ENCODE results near the gene TRPV5.
"Not testable (repeated sequence)": the region's sequence is repeated elsewhere in the genome, so short reads cannot be mapped to it uniquely, and the experiment has no call there.

The TRPV5 gene

DNA sequence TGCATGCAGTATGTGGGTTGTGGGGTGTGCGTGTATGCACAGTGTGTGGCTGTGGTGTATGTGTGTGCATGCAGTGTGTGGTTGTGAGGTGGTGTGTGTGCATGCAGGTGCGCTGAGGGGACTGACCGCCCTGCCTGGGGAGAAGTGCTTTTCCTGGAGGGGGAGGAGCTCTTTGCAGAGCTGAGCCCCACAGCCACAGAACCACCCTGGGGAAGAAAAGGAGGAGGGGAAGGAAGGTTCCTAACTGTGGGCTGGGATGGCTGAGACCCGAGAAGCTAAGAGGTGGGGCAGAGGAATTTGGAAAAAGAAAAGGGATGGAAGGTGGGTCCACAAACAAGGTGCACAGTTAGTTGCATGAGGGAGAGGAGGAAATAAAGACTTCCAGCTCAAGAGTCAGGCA is at the start of gene TRPV5:
TRPV5 (minus strand) TSS at position 123 of the 400 bp plus-strand sequence. CDS start 287 bp downstream, outside the sequence.
- H3K4me3 ChIP-seq (ENCODE audit: low read length) = no peak within 1 kb of the TSS
- H3K9me3 ChIP-seq (ENCODE audit: control insufficient read depth, low read length) = no peaks in the 10 kb centered on the region
- H3K27me3 ChIP-seq (ENCODE audit: control insufficient read depth, insufficient read depth, low read length) = no peaks in the 10 kb centered on the region
- H3K4me1 ChIP-seq (ENCODE audit: control insufficient read depth, insufficient read depth, low read length) = no peaks in the 10 kb centered on the region
- no peak within 1 kb of the TSS for H3K9ac ChIP-seq (ENCODE audit: low read length)
- no peaks in the 10 kb centered on the region for H3K36me3 ChIP-seq (ENCODE audit: control insufficient read depth, insufficient read depth, low read length)

DNA sequence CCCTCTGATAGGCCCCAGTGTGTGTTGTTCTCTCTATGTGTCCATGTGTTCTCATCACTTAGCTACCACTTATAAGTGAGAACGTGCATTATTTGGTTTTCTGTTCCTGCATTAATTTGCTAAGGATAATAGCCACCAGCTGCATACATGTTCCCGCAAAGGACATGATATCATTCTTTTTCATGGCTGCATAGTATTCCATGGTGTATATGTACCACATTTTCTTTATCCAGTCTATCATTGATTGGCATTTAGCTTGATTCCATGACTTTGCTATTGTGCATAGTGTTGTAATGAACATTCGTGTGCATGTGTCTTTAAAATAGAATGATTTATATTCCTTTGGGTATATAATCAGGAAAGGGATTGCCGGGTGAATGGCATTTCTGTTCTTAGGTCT is 44.9 kb upstream of the TRPV5 start:
- H3K4me1 ChIP-seq (ENCODE audit: control insufficient read depth, insufficient read depth, low read length); H3K9me3 ChIP-seq (ENCODE audit: control insufficient read depth, low read length); H3K9ac ChIP-seq (ENCODE audit: low read length); H3K27me3 ChIP-seq (ENCODE audit: control insufficient read depth, insufficient read depth, low read length); H3K4me3 ChIP-seq (ENCODE audit: low read length); H3K36me3 ChIP-seq (ENCODE audit: control insufficient read depth, insufficient read depth, low read length): not testable (repeated sequence)

DNA sequence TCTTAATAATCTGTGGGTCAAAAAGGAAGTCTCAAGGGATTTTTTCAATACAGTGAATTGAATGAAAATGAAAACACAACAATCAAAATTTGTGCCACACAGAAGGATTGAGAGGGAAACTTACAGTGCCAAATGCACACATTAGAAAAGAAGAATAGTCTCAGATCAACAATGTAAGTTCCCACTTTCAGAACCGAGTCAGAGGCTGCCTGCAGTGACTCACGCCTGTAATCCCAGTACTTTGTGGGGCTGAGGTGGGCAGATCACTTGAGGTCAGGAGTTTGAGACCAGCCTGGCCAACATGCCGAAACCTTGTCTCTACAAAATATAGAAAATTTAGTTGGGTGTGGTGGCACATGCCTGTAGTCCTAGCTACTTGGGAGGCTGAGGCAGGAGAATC is 41.1 kb upstream of the TRPV5 start:
- Histone ChIP-seq H3K9me3 (ENCODE audit: control insufficient read depth, low read length) (no peaks in the 10 kb centered on the region), H3K9ac (ENCODE audit: low read length) (no peak overlapping the region), H3K4me3 (ENCODE audit: low read length) (no peak overlapping the region), H3K4me1 (ENCODE audit: control insufficient read depth, insufficient read depth, low read length) (no peaks in the 10 kb centered on the region), H3K27me3 (ENCODE audit: control insufficient read depth, insufficient read depth, low read length) (no peaks in the 10 kb centered on the region), H3K36me3 (ENCODE audit: control insufficient read depth, insufficient read depth, low read length) (no peaks in the 10 kb centered on the region)

DNA sequence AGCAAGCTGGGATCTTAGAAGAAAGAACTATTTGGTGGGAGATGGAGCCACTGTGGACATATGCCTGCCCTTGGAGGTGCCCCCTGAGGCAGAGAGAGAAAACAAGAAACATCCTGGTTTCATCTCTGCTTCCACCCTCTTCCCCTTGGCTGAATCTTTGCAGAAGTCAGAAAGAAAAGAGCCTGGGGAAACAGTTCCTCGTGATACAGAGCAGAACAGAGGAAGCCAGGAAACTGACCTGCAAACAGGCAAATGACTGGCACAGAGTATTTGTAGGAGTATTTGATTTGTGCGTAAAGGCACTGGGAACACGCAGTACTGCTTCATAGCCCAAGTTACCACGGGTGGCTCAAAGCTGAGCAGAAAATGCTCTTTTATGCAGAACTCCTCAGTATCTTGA is 35.6 kb upstream of the TRPV5 start:
- no peaks in the 10 kb centered on the region for H3K36me3 ChIP-seq (ENCODE audit: control insufficient read depth, insufficient read depth, low read length)
- H3K4me3 ChIP-seq (ENCODE audit: low read length) = no peak overlapping the region
- H3K9ac ChIP-seq (ENCODE audit: low read length) = no peak overlapping the region

DNA sequence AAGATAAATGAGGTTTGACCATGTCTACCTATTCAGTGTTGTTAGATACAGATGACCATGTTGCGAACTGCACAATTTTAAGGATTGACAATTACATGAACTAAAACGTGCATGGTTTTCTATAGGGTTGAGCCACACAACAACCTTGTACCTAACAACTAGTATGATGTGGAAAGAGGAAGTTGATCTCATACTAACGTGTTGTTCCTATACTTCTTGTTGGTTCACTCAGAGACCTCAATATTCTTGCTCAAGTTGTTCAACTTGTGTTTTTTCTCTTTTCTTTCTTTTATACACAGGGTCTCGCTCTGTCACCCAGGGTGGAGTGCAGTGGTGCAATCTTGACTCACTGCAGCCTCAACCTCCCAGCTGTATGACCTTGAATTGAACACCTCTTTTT is 34.7 kb upstream of the TRPV5 start:
- Histone ChIP-seq H3K27me3 (ENCODE audit: control insufficient read depth, insufficient read depth, low read length) (no peaks in the 10 kb centered on the region), H3K4me1 (ENCODE audit: control insufficient read depth, insufficient read depth, low read length) (peaks cover 5% of the 10 kb centered on the region), H3K4me3 (ENCODE audit: low read length) (no peak overlapping the region), H3K9ac (ENCODE audit: low read length) (no peak overlapping the region), H3K9me3 (ENCODE audit: control insufficient read depth, low read length) (no peaks in the 10 kb centered on the region), H3K36me3 (ENCODE audit: control insufficient read depth, insufficient read depth, low read length) (no peaks in the 10 kb centered on the region)

More for the DNA sequence above, 35.6 kb upstream of the TRPV5 start:
- H3K27me3 ChIP-seq (ENCODE audit: control insufficient read depth, insufficient read depth, low read length) = no peaks in the 10 kb centered on the region
- H3K9me3 ChIP-seq (ENCODE audit: control insufficient read depth, low read length) = no peaks in the 10 kb centered on the region
- peaks cover 5% of the 10 kb centered on the region for H3K4me1 ChIP-seq (ENCODE audit: control insufficient read depth, insufficient read depth, low read length)

DNA sequence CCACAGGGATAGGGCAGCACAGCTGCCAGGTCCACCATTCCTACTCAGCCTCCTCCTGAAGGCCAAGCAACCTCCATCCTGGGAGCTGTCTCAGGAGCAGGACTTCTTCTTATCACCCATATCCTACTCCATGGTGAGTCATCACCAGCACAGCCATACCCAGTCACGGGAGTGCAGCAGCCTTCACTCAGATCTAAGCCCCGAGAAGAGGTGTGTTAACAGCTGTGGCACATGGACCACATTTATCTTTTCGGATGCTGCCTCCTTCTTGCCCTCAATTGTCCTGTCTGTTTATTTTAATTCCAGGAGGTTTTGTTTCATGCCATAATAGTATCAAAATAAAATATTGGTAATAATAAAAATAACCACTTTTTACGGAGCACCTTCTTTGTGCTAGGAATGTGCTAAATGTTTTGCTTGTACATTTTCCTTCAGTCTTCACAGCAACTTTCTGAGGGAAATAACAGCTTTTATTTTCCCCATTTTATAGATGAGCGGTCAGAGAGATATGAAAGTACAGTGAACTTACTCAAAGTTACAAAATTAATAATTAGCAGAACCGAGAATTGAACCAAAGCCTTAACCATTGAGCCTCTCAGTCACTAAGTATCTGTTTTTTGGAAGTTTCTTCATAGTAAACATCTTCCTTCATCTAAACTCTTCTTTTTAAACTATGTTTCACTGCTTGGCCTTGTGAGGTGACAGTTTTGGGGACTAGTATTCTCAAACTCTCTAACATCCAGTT is 31.1 kb upstream of the TRPV5 start:
- Histone ChIP-seq H3K9me3 (ENCODE audit: control insufficient read depth, low read length) (no peaks in the 10 kb centered on the region), H3K27me3 (ENCODE audit: control insufficient read depth, insufficient read depth, low read length) (no peaks in the 10 kb centered on the region), H3K36me3 (ENCODE audit: control insufficient read depth, insufficient read depth, low read length) (no peaks in the 10 kb centered on the region)

DNA sequence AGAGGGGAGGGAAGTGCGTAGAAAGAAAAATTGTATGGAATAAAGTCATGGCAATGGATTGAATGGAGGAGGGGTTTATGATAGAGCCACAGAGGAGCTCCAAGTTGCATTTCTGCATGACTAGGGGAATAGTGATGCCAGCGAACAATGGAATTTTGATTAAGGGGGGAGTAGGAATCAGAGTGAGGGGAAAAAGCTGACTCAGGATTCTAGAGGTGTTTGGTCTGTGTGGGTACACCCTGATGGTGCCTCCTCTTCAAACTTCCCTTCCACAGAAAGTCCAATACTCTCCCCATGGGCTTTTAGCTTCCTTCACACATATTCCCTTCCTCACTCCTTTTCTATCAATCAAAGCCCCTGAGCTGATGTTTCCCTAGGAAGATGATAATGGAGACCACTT is 30.4 kb upstream of the TRPV5 start:
- Histone ChIP-seq H3K27me3 (ENCODE audit: control insufficient read depth, insufficient read depth, low read length) (no peaks in the 10 kb centered on the region), H3K9me3 (ENCODE audit: control insufficient read depth, low read length) (no peaks in the 10 kb centered on the region), H3K4me3 (ENCODE audit: low read length) (no peak overlapping the region), H3K9ac (ENCODE audit: low read length) (no peak overlapping the region), H3K4me1 (ENCODE audit: control insufficient read depth, insufficient read depth, low read length) (peaks cover 5% of the 10 kb centered on the region), H3K36me3 (ENCODE audit: control insufficient read depth, insufficient read depth, low read length) (no peaks in the 10 kb centered on the region)

More for the DNA sequence above, 31.1 kb upstream of the TRPV5 start:
- Histone ChIP-seq H3K9ac (ENCODE audit: low read length) (no peak overlapping the region), H3K4me1 (ENCODE audit: control insufficient read depth, insufficient read depth, low read length) (peaks cover 5% of the 10 kb centered on the region), H3K4me3 (ENCODE audit: low read length) (no peak overlapping the region)

DNA sequence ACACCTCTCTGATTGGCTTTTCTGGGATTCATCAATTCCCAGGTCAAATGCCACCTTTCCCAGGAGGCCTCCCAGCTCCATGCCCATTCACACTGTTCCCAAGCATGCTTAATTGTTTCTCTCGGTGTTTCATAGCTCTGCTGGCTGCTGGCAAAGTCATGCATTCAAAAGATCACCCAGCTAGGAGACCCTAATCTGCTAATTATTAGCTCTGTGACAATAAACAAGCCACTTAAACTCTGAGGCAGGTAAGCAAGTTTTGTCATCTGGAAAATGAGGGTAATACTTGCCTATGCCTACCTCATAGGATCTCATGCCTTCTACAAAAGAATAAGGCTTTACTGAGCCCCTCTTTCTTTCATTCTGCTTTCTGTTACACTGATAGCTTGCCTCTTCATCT is 29.4 kb upstream of the TRPV5 start:
- no peak overlapping the region for H3K9ac ChIP-seq (ENCODE audit: low read length)
- no peak overlapping the region for H3K4me3 ChIP-seq (ENCODE audit: low read length)
- no peaks in the 10 kb centered on the region for H3K36me3 ChIP-seq (ENCODE audit: control insufficient read depth, insufficient read depth, low read length)
- H3K4me1 ChIP-seq (ENCODE audit: control insufficient read depth, insufficient read depth, low read length) = no peaks in the 10 kb centered on the region
- no peaks in the 10 kb centered on the region for H3K27me3 ChIP-seq (ENCODE audit: control insufficient read depth, insufficient read depth, low read length)
- no peaks in the 10 kb centered on the region for H3K9me3 ChIP-seq (ENCODE audit: control insufficient read depth, low read length)

DNA sequence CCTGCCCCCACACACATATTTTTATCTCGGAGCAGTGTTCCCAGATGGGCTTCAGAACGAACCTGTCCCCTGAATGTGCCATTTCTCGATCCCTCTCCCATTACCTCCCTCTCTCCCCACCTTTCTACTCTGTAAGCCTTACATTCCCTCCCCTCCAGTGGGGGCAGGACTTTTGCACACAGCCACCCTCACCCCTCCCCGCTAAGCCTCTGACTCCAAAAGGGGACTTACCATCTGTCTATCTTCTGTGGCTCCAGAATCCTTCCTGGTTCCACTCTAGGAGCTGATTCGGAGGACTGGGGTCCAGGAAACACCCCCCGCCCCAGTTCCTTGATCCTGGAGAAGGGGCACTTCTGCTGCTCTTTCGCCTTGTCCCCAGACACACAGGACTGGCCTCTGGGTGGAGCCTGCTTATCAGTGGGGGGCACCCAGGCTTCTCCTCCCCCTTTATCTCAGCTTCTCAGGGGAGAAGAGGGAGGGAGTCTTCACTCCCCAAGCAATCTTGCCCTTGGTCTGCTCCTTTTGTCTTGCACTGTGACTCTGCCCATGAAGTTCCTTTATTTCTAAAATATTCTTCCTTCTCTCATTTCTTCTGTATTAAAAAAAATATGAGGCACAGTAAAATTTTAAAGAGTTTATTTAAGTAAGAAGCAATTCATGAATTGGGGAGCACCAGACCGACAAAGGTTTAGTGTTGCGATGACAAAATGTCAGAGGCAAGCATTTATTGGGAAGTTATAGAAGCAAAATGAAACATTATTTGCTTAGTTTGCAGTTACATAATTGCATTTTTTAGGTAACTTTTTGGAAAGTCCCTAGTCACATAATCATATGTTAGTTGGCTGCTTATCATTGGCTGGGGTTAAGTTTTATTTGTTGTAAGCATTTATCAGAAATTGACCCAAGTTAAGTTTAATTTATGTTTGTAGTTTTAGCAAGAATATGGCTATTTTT is 28.7 kb upstream of the TRPV5 start, which contains the start of gene KEL:
KEL (minus strand) TSS at position 391 of the 954 bp plus-strand sequence; CDS start at position 234, 157 bp downstream.
- Histone ChIP-seq H3K9ac (ENCODE audit: low read length) (no peak within 1 kb of the TSS), H3K27me3 (ENCODE audit: control insufficient read depth, insufficient read depth, low read length) (no peaks in the 10 kb centered on the region), H3K9me3 (ENCODE audit: control insufficient read depth, low read length) (no peaks in the 10 kb centered on the region), H3K4me1 (ENCODE audit: control insufficient read depth, insufficient read depth, low read length) (peaks cover 7% of the 10 kb centered on the region), H3K4me3 (ENCODE audit: low read length) (no peak within 1 kb of the TSS), H3K36me3 (ENCODE audit: control insufficient read depth, insufficient read depth, low read length) (no peaks in the 10 kb centered on the region)

DNA sequence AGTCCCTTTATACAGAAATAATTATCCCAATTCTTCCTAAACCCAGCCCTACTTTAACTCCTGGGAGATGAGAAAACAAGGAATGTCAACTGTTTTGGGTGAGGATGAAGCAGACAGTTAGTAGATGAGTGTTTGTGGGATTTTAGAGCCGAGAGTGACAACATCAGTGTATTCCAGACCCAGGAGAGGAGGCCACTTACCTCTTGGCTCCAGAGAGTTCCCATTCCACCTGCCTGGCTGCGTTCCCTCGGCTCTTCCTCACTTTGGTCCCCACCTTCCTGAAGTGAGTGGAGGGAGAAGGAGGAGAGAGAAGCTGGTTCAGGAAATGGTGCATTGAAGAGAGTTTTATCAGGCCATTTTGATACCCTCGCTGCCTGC is 28.0 kb upstream of the TRPV5 start:
- Histone ChIP-seq H3K9ac (ENCODE audit: low read length) (no peak overlapping the region), H3K27me3 (ENCODE audit: control insufficient read depth, insufficient read depth, low read length) (no peaks in the 10 kb centered on the region), H3K4me1 (ENCODE audit: control insufficient read depth, insufficient read depth, low read length) (peaks cover 12% of the 10 kb centered on the region), H3K36me3 (ENCODE audit: control insufficient read depth, insufficient read depth, low read length) (no peaks in the 10 kb centered on the region), H3K4me3 (ENCODE audit: low read length) (no peak overlapping the region), H3K9me3 (ENCODE audit: control insufficient read depth, low read length) (no peaks in the 10 kb centered on the region)

DNA sequence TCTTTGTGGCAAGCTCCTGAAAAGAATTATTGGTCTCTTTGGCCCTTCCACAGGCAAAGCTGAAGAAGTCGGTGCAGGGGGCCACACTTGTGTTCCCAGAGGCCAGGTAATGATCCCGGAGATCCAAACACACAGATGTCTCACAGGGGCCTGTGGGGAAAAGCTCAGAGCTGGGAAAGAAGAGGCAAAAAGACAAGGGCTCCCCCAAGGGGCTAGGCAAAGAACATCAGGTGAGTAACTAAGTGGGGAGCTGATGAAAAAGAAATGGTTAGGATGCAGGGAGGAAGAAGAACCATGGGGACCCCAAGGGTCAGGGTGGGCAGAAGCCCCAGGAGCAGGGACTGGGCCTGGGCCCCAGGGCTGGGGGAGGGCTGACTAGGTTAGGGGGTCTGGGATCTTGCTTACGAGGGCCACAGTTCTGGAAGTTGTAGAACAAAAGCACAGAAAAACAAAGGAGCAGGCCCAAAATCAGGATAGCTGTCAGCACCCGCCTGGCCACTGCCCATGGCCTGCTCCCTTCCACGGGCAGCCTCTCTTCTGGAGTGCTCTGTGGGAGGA is 27.5 kb upstream of the TRPV5 start:
- Histone ChIP-seq H3K4me1 (ENCODE audit: control insufficient read depth, insufficient read depth, low read length) (peaks cover 12% of the 10 kb centered on the region), H3K27me3 (ENCODE audit: control insufficient read depth, insufficient read depth, low read length) (no peaks in the 10 kb centered on the region), H3K4me3 (ENCODE audit: low read length) (no peak overlapping the region), H3K9me3 (ENCODE audit: control insufficient read depth, low read length) (no peaks in the 10 kb centered on the region), H3K9ac (ENCODE audit: low read length) (no peak overlapping the region), H3K36me3 (ENCODE audit: control insufficient read depth, insufficient read depth, low read length) (no peaks in the 10 kb centered on the region)

DNA sequence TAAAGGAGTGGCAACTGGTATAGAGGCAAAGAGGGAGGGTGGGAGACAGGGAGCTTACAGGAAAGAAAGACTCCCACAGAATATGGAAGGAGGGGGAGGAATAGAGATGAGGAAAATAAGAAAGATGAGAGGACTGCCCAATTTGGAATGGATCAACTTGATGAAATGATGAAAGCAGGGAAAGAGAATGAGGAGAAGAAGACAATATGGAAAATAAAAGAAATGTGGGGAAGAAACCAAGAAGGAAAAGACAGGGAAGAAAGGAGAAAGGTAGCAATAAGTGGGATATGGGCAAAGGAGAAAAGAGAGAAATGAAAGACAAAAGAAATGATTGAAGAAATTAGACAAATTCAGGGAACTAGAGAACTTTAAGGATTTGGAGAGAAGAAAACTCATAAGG is 25.7 kb upstream of the TRPV5 start:
- H3K27me3 ChIP-seq (ENCODE audit: control insufficient read depth, insufficient read depth, low read length) = no peaks in the 10 kb centered on the region
- H3K4me1 ChIP-seq (ENCODE audit: control insufficient read depth, insufficient read depth, low read length) = peaks cover 12% of the 10 kb centered on the region
- H3K36me3 ChIP-seq (ENCODE audit: control insufficient read depth, insufficient read depth, low read length) = no peaks in the 10 kb centered on the region
- H3K4me3 ChIP-seq (ENCODE audit: low read length) = no peak overlapping the region
- H3K9me3 ChIP-seq (ENCODE audit: control insufficient read depth, low read length) = no peaks in the 10 kb centered on the region
- H3K9ac ChIP-seq (ENCODE audit: low read length) = no peak overlapping the region

Data from mucosa of stomach (tissue), 1 donor.